CD8-positive, alpha-beta memory T cell (primary cell): ENCODE measurements around the gene PIM1. TPM values are rescaled to one million over a fixed set of nuclear protein-coding genes. Genes with fewer than 3 reads are reported as not detected.
"Not testable (repeated sequence)": the region's sequence is repeated elsewhere in the genome, so short reads cannot be mapped to it uniquely, and the experiment has no call there.

Experiments used
- CTCF ChIA-PET: fragments of 350-600 bp; sonication (Branson Sonifier 250); formaldehyde crosslinking; loops from one replicate; lab custom pipeline; 2021; ENCODE audit warnings: antibody characterized with exemption; lab: Charles Lee
- POLR2A ChIA-PET: fragments of 350-600 bp; sonication (Branson Sonifier 250); formaldehyde crosslinking; loops from one replicate; lab custom pipeline; 2021; ENCODE audit warnings: antibody characterized with exemption; lab: Charles Lee
- DNase-seq, 5 donors: peaks; one replicate each; pipeline versions ENCODE4 v3.0.0 to v3.0.0-alpha.2; 2020 to 2022; ENCODE audit warnings: mixed read lengths in 1 of 5
- H3K27ac ChIP-seq: one replicate; pipeline ENCODE4 v1.7.0; 2013; ENCODE audit warnings: low read depth, mild to moderate bottlenecking, low read length, moderate library complexity
- H3K27me3 ChIP-seq: 2 replicates; pipeline ENCODE4 v1.7.0; 2013; ENCODE audit warnings: low read length, mild to moderate bottlenecking; ENCODE audit not compliant: insufficient read depth, poor library complexity, severe bottlenecking
- H3K36me3 ChIP-seq: 2 replicates; pipeline ENCODE4 v1.7.0; 2013; ENCODE audit warnings: mild to moderate bottlenecking, low read length, moderate library complexity; ENCODE audit not compliant: insufficient read depth
- H3K4me1 ChIP-seq: 2 replicates; pipeline ENCODE4 v1.7.0; 2013; ENCODE audit warnings: mild to moderate bottlenecking, low read length, moderate library complexity; ENCODE audit not compliant: insufficient read depth
- H3K4me3 ChIP-seq: 2 replicates; pipeline ENCODE4 v1.7.0; 2013; ENCODE audit warnings: mild to moderate bottlenecking, low read length
- H3K9me3 ChIP-seq: 2 replicates; pipeline ENCODE4 v1.7.0; 2013; ENCODE audit warnings: mild to moderate bottlenecking, low read length
- H3K27ac Mint-ChIP-seq, 8 donors: one replicate each; pipeline ENCODE4 v1.8.0; 2020 to 2021; ENCODE audit warnings: mixed read lengths in 8 of 8, mild to moderate bottlenecking in 6 of 8, inconsistent platforms in 3 of 8, moderate library complexity in 3 of 8
- H3K27me3 Mint-ChIP-seq, 2 donors: one replicate each; pipeline ENCODE4 v1.8.0; 2020 to 2021; ENCODE audit warnings: mixed read lengths in 2 of 2, mild to moderate bottlenecking in 1 of 2, moderate library complexity in 1 of 2
- H3K36me3 Mint-ChIP-seq, 3 donors: one replicate each; pipeline ENCODE4 v1.8.0; 2020 to 2021; ENCODE audit warnings: mixed read lengths in 3 of 3, inconsistent platforms in 1 of 3, mild to moderate bottlenecking in 1 of 3
- H3K4me1 Mint-ChIP-seq, 3 donors: one replicate each; pipeline ENCODE4 v1.8.0; 2020 to 2021; ENCODE audit warnings: mixed read lengths in 3 of 3, inconsistent platforms in 1 of 3, mild to moderate bottlenecking in 1 of 3
- H3K4me3 Mint-ChIP-seq, 7 donors: one replicate each; pipeline ENCODE4 v1.8.0; 2020 to 2021; ENCODE audit warnings: mixed read lengths in 7 of 7, mild to moderate bottlenecking in 6 of 7, moderate library complexity in 4 of 7, inconsistent platforms in 2 of 7
- H3K9me3 Mint-ChIP-seq, 5 donors: one replicate each; pipeline ENCODE4 v1.8.0; 2020 to 2022; ENCODE audit warnings: mixed read lengths in 5 of 5, mild to moderate bottlenecking in 3 of 5, moderate library complexity in 2 of 5, inconsistent platforms in 1 of 5
- polyA plus RNA-seq: library from polyadenylated mRNA; unstranded; fragments of 300-500 nt; fragmentation: Illumina TruSeq; gene quantifications from one replicate; pipeline ENCODE4 v1.2.3, GENCODE V29; 2021
- total RNA-seq, 2 experiments: library from RNA; stranded (reverse); gene quantifications; one replicate each; pipeline ENCODE4 v1.2.3, GENCODE V29; 2021

PIM1 gene
- total and polyA plus RNA-seq, 3 experiments from 2014 or later, result 93.7 to 253 (median 99.1) TPM

- peaks cover 0 to 16% (median 11%) of the 10 kb centered on the region in 3 donors for H3K4me1 Mint-ChIP-seq
- POLR2A ChIA-PET, result no interaction called here
- H3K27ac ChIP-seq, result peak overlapping the region; percentile 36
Measured at GRCh38 chr6:37127961-37128862, 41.7 kb upstream of the PIM1 start.

GRCh38 chr6:37128863-37129443 is 41.0 kb upstream of the PIM1 start:
- H3K27me3 Mint-ChIP-seq, H3K4me1 ChIP-seq, H3K9me3 Mint-ChIP-seq, H3K27me3 ChIP-seq, H3K27ac ChIP-seq, H3K36me3 ChIP-seq, H3K4me3 Mint-ChIP-seq, H3K9me3 ChIP-seq, DNase-seq, H3K4me3 ChIP-seq, POLR2A ChIA-PET, H3K36me3 Mint-ChIP-seq: not testable (repeated sequence)
- CTCF ChIA-PET, result interaction anchor here (1.1 to 1.5 kb wide), 4 partner anchors 8 to 81 kb away, joined by 3 read pairs; no protein-coding TSS in a partner anchor
- Mint-ChIP-seq H3K4me1 (peaks cover 4 to 18% (median 11%) of the 10 kb centered on the region in 3 donors), H3K27ac (peak overlapping the region in 2 of 8 donors; percentile 40 to 72)

More at GRCh38 chr6:37127961-37128862, 41.7 kb upstream of the PIM1 start:
- H3K4me3 ChIP-seq, result no peak overlapping the region
- peaks cover 0 to 3% of the 10 kb centered on the region in 2 donors for H3K27me3 Mint-ChIP-seq
- no peaks in the 10 kb centered on the region for H3K36me3 ChIP-seq
- CTCF ChIA-PET, result interaction anchor here (1.1 to 1.5 kb wide), 4 partner anchors 9 to 82 kb away, joined by 3 read pairs; no protein-coding TSS in a partner anchor
- no peak overlapping the region for H3K4me3 Mint-ChIP-seq
- no peak for DNase-seq
- H3K9me3 ChIP-seq, result no peaks in the 10 kb centered on the region
- H3K4me1 ChIP-seq, result no peaks in the 10 kb centered on the region
- H3K9me3 Mint-ChIP-seq, result no peaks in the 10 kb centered on the region
- H3K27ac Mint-ChIP-seq, result peak overlapping the region in 2 of 8 donors; percentile 17 to 81
- H3K27me3 ChIP-seq, result no peaks in the 10 kb centered on the region
- H3K36me3 Mint-ChIP-seq, result no peaks in the 10 kb centered on the region

GRCh38 chr6:37129566-37129965 is 40.4 kb upstream of the PIM1 start:
- H3K27me3 Mint-ChIP-seq, result peaks cover 0 to 1% of the 10 kb centered on the region in 2 donors
- H3K36me3 Mint-ChIP-seq, result no peaks in the 10 kb centered on the region
- ChIA-PET CTCF (interaction anchor here (1.2 kb wide), 1 partner anchor 8 kb away, joined by 3 read pairs; no protein-coding TSS in a partner anchor), POLR2A (no interaction called here)
- no peak overlapping the region for H3K27ac ChIP-seq
- peaks cover 8% of the 10 kb centered on the region for H3K4me1 ChIP-seq
- no peaks in the 10 kb centered on the region for H3K9me3 ChIP-seq
- H3K9me3 Mint-ChIP-seq, result no peaks in the 10 kb centered on the region
- H3K4me3 ChIP-seq, result no peak overlapping the region
- H3K27ac Mint-ChIP-seq, result peak overlapping the region in 2 of 8 donors; percentile 31 to 72
- no peaks in the 10 kb centered on the region for H3K36me3 ChIP-seq
- no peaks in the 10 kb centered on the region for H3K27me3 ChIP-seq
- DNase-seq, result no peak
- H3K4me1 Mint-ChIP-seq, result peaks cover 10 to 24% (median 17%) of the 10 kb centered on the region in 3 donors
- H3K4me3 Mint-ChIP-seq, result no peak overlapping the region

- DNase-seq, result no peak
- no peaks in the 10 kb centered on the region for H3K36me3 Mint-ChIP-seq
- peaks cover 18 to 31% (median 25%) of the 10 kb centered on the region in 3 donors for H3K4me1 Mint-ChIP-seq
- no peak overlapping the region for H3K27ac ChIP-seq
- H3K4me1 ChIP-seq, result peaks cover 9% of the 10 kb centered on the region
- H3K36me3 ChIP-seq, result no peaks in the 10 kb centered on the region
- H3K4me3 Mint-ChIP-seq, result peak overlapping the region in 2 of 7 donors; percentile 4 to 37
- H3K4me3 ChIP-seq, result no peak overlapping the region
- peak overlapping the region in 6 of 8 donors; percentile 74 to 89 (median 84) for H3K27ac Mint-ChIP-seq
- ChIA-PET CTCF (interaction anchor here (0.9 to 1.6 kb wide), 2 partner anchors 35 to 41 kb away, joined by 3 to 5 read pairs; no protein-coding TSS in a partner anchor), POLR2A (no interaction called here)
- no peaks in the 10 kb centered on the region for H3K27me3 ChIP-seq
- H3K9me3 ChIP-seq, result no peaks in the 10 kb centered on the region
- H3K27me3 Mint-ChIP-seq, result peaks cover 0 to 1% of the 10 kb centered on the region in 2 donors
- no peaks in the 10 kb centered on the region for H3K9me3 Mint-ChIP-seq
Measured at GRCh38 chr6:37130704-37131103, 39.2 kb upstream of the PIM1 start.

- Mint-ChIP-seq H3K27ac (peak overlapping the region in 6 of 8 donors; percentile 64 to 90 (median 82)), H3K4me1 (peaks cover 21 to 35% (median 29%) of the 10 kb centered on the region in 3 donors), H3K9me3 (no peaks in the 10 kb centered on the region), H3K36me3 (no peaks in the 10 kb centered on the region), H3K4me3 (no peak overlapping the region), H3K27me3 (no peaks in the 10 kb centered on the region)
- H3K36me3 ChIP-seq, result no peaks in the 10 kb centered on the region
- no peak overlapping the region for H3K27ac ChIP-seq
- CTCF ChIA-PET, result interaction anchor here (0.9 to 1.6 kb wide), 2 partner anchors 34 to 40 kb away, joined by 3 to 5 read pairs; no protein-coding TSS in a partner anchor
- H3K9me3 ChIP-seq, result no peaks in the 10 kb centered on the region
- peaks cover 9% of the 10 kb centered on the region for H3K4me1 ChIP-seq
- H3K27me3 ChIP-seq, result no peaks in the 10 kb centered on the region
- no peak for DNase-seq
- no peak overlapping the region for H3K4me3 ChIP-seq
- POLR2A ChIA-PET, result no interaction called here
Measured at GRCh38 chr6:37131104-37131959, 38.6 kb upstream of the PIM1 start.

GRCh38 chr6:37131960-37132253 is 38.0 kb upstream of the PIM1 start:
- Histone ChIP-seq H3K27me3 (no peaks in the 10 kb centered on the region), H3K36me3 (no peaks in the 10 kb centered on the region), H3K4me1 (peaks cover 12% of the 10 kb centered on the region), H3K27ac (no peak overlapping the region), H3K4me3 (no peak overlapping the region), H3K9me3 (no peaks in the 10 kb centered on the region)
- H3K27ac Mint-ChIP-seq, result peak overlapping the region in 7 of 8 donors; percentile 8 to 90 (median 79)
- H3K36me3 Mint-ChIP-seq, result no peaks in the 10 kb centered on the region
- no peaks in the 10 kb centered on the region for H3K9me3 Mint-ChIP-seq
- no peak overlapping the region for H3K4me3 Mint-ChIP-seq
- DNase-seq, result no peak
- H3K4me1 Mint-ChIP-seq, result peaks cover 27 to 41% (median 34%) of the 10 kb centered on the region in 3 donors
- H3K27me3 Mint-ChIP-seq, result no peaks in the 10 kb centered on the region
- ChIA-PET POLR2A (no interaction called here), CTCF (interaction anchor here (1.6 kb wide), 1 partner anchor 40 kb away, joined by 5 read pairs; no protein-coding TSS in a partner anchor)

GRCh38 chr6:37134036-37134395 is 35.9 kb upstream of the PIM1 start:
- no peak for DNase-seq
- CTCF ChIA-PET, result interaction anchor here (1.2 to 2.4 kb wide), 4 partner anchors 36 to 116 kb away, joined by 3 to 8 read pairs (median 6); partner anchors contain the start of gene PIM1
- Mint-ChIP-seq H3K4me1 (peaks cover 40 to 54% (median 45%) of the 10 kb centered on the region in 3 donors), H3K27ac (peak overlapping the region; percentile 90 to 100 (median 98)), H3K27me3 (no peaks in the 10 kb centered on the region), H3K4me3 (peak overlapping the region in 6 of 7 donors; percentile 54 to 83 (median 72)), H3K36me3 (no peaks in the 10 kb centered on the region), H3K9me3 (no peaks in the 10 kb centered on the region)
- peaks cover 21% of the 10 kb centered on the region for H3K4me1 ChIP-seq
- H3K36me3 ChIP-seq, result no peaks in the 10 kb centered on the region
- H3K27ac ChIP-seq, result peak overlapping the region; percentile 72
- H3K27me3 ChIP-seq, result no peaks in the 10 kb centered on the region
- POLR2A ChIA-PET, result interaction anchor here (2.6 kb wide), 1 partner anchor 37 kb away, joined by 21 read pairs; the partner anchor contains the start of gene PIM1
- no peak overlapping the region for H3K4me3 ChIP-seq
- H3K9me3 ChIP-seq, result no peaks in the 10 kb centered on the region
